HepG2 (cell line): Measurements from ENCODE around the gene TTBK1. TPM values are rescaled to one million over a fixed set of nuclear protein-coding genes. Genes with fewer than 3 reads are reported as not detected.

ENCODE experiments used
- PTBP1 ChIP-seq: fragments of 200-400 bp; formaldehyde crosslinking; IDR thresholded peaks from 2 replicates; pipeline ENCODE4 v1.6.1; 2018; ENCODE audit warnings: low read length, low read depth; ENCODE audit not compliant: poor library complexity, severe bottlenecking
- SAFB2 ChIP-seq: sonication (generic); formaldehyde crosslinking; IDR thresholded peaks from 2 replicates; pipeline ENCODE4 v1.5.1; 2020; ENCODE audit warnings: missing genetic modification reagents, low read depth, mild to moderate bottlenecking, borderline replicate concordance
- ZNF549 ChIP-seq: sonication (generic); formaldehyde crosslinking; IDR thresholded peaks from 2 replicates; pipeline ENCODE4 v1.5.0; 2020; ENCODE audit warnings: missing genetic modification reagents
- polyA plus RNA-seq, 8 experiments: library from polyadenylated mRNA; depleted of rRNA in 3 of 8; stranded (reverse) in 7 of 8; unstranded in 1 of 8; fragments of >200 nt; fragmentation: Illumina TruSeq in 4 of 8; extraction: Trizol in 4 of 8; gene quantifications; 2 replicates each; pipeline versions ENCODE4 v1.2.1 to v1.2.3, GENCODE V29; 2011 to 2016; ENCODE audit warnings: low read depth in 4 of 8, missing spikeins in 1 of 8, mixed read lengths in 1 of 8; ENCODE audit not compliant: insufficient read depth in 1 of 8
- total RNA-seq, 5 experiments: library from RNA; depleted of rRNA; stranded (reverse); fragments of >200 nt; fragmentation: Illumina TruSeq; extraction: Trizol; gene quantifications; 2 replicates each; pipeline ENCODE4 v1.2.3, GENCODE V29; 2016; ENCODE audit warnings: low read depth in 1 of 5
- TF ChIP-seq, protein P1 (sequence below): sonication (generic); formaldehyde crosslinking; IDR thresholded peaks from 2 replicates; pipeline ENCODE4 v1.4.0; 2020; ENCODE audit warnings: mild to moderate bottlenecking, missing genetic modification reagents
- TF ChIP-seq, protein P2 (sequence below): conservative IDR thresholded peaks from 2 replicates; pipeline ENCODE4 v1.6.1; 2018; ENCODE audit warnings: missing genetic modification reagents
- TF ChIP-seq, protein P3 (sequence below): sonication (generic); formaldehyde crosslinking; IDR thresholded peaks from 2 replicates; pipeline ENCODE4 v1.4.0; 2020; ENCODE audit warnings: missing genetic modification reagents
- TF ChIP-seq, protein P4 (sequence below): sonication (generic); formaldehyde crosslinking; IDR thresholded peaks from 2 replicates; pipeline ENCODE4 v1.8.0; 2022; ENCODE audit warnings: mild to moderate bottlenecking, missing genetic modification reagents, moderate library complexity
- TF ChIP-seq, protein P5 (sequence below): fragments of 450-650 bp; IDR thresholded peaks from 2 replicates; pipeline ENCODE4 v1.6.1; 2017
- TF ChIP-seq, protein P6 (sequence below): sonication (generic); formaldehyde crosslinking; conservative IDR thresholded peaks from 2 replicates; pipeline ENCODE4 v1.4.0; 2020; ENCODE audit warnings: missing genetic modification reagents
- TF ChIP-seq, protein P7 (sequence below), 2 experiments: fragments of 450-650 bp in 1 of 2; sonication (generic) in 1 of 2; formaldehyde crosslinking in 1 of 2; IDR thresholded peaks; 2 replicates each; pipeline versions ENCODE4 v1.6.1 to v1.8.0; 2016 to 2022; ENCODE audit warnings: antibody characterized with exemption in 1 of 2, mild to moderate bottlenecking in 1 of 2, missing genetic modification reagents in 1 of 2

TTBK1 gene
- total and polyA plus RNA-seq, 2 of the 13 experiments (the other 11 are each of a cell fraction or from before 2014, with no cell fraction given) = 0.24 to 0.33 TPM

DNA sequence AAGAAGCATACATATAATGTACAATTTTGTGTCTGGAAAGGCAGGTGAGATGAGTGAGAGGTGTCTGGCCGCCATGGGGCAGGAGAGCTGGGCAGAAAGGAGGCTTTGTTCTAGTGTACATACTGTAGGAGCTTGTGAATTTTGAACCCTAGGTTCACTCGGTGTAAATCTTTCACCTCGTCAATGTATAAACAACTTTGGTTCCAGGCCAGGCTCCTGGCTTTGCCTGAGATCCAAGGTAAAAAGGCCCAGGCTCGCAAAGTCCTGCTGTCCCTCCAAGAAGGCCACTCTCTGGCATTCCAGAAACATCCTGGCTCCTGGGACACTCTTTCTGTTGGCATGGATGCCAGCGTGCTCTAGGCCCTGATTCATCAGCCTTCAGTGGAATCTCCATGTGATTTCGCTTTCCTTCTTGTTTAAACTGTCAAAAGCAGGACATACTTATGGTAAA, 47.6 kb downstream of the TTBK1 start (continued):
- TF ChIP-seq ZNF549 (CRISPR knock-in tag) (no peak), PTBP1 (no peak), SAFB2 (no peak)
- TF ChIP-seq, protein P1, sequence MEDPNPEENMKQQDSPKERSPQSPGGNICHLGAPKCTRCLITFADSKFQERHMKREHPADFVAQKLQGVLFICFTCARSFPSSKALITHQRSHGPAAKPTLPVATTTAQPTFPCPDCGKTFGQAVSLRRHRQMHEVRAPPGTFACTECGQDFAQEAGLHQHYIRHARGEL (CRISPR knock-in tag) = no peak
- TF ChIP-seq, protein P2, sequence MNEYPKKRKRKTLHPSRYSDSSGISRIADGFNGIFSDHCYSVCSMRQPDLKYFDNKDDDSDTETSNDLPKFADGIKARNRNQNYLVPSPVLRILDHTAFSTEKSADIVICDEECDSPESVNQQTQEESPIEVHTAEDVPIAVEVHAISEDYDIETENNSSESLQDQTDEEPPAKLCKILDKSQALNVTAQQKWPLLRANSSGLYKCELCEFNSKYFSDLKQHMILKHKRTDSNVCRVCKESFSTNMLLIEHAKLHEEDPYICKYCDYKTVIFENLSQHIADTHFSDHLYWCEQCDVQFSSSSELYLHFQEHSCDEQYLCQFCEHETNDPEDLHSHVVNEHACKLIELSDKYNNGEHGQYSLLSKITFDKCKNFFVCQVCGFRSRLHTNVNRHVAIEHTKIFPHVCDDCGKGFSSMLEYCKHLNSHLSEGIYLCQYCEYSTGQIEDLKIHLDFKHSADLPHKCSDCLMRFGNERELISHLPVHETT = no peak
- TF ChIP-seq, protein P3, sequence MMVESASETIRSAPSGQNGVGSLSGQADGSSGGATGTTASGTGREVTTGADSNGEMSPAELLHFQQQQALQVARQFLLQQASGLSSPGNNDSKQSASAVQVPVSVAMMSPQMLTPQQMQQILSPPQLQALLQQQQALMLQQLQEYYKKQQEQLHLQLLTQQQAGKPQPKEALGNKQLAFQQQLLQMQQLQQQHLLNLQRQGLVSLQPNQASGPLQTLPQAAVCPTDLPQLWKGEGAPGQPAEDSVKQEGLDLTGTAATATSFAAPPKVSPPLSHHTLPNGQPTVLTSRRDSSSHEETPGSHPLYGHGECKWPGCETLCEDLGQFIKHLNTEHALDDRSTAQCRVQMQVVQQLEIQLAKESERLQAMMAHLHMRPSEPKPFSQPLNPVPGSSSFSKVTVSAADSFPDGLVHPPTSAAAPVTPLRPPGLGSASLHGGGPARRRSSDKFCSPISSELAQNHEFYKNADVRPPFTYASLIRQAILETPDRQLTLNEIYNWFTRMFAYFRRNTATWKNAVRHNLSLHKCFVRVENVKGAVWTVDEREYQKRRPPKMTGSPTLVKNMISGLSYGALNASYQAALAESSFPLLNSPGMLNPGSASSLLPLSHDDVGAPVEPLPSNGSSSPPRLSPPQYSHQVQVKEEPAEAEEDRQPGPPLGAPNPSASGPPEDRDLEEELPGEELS (CRISPR knock-in tag) = peak; percentile 91
- TF ChIP-seq, protein P4, sequence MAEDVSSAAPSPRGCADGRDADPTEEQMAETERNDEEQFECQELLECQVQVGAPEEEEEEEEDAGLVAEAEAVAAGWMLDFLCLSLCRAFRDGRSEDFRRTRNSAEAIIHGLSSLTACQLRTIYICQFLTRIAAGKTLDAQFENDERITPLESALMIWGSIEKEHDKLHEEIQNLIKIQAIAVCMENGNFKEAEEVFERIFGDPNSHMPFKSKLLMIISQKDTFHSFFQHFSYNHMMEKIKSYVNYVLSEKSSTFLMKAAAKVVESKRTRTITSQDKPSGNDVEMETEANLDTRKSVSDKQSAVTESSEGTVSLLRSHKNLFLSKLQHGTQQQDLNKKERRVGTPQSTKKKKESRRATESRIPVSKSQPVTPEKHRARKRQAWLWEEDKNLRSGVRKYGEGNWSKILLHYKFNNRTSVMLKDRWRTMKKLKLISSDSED = no peak
- TF ChIP-seq, protein P5, sequence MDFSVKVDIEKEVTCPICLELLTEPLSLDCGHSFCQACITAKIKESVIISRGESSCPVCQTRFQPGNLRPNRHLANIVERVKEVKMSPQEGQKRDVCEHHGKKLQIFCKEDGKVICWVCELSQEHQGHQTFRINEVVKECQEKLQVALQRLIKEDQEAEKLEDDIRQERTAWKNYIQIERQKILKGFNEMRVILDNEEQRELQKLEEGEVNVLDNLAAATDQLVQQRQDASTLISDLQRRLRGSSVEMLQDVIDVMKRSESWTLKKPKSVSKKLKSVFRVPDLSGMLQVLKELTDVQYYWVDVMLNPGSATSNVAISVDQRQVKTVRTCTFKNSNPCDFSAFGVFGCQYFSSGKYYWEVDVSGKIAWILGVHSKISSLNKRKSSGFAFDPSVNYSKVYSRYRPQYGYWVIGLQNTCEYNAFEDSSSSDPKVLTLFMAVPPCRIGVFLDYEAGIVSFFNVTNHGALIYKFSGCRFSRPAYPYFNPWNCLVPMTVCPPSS = no peak
- TF ChIP-seq, protein P6, sequence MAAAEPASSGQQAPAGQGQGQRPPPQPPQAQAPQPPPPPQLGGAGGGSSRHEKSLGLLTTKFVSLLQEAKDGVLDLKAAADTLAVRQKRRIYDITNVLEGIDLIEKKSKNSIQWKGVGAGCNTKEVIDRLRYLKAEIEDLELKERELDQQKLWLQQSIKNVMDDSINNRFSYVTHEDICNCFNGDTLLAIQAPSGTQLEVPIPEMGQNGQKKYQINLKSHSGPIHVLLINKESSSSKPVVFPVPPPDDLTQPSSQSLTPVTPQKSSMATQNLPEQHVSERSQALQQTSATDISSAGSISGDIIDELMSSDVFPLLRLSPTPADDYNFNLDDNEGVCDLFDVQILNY (CRISPR knock-in tag) = no peak
- TF ChIP-seq, protein P7, sequence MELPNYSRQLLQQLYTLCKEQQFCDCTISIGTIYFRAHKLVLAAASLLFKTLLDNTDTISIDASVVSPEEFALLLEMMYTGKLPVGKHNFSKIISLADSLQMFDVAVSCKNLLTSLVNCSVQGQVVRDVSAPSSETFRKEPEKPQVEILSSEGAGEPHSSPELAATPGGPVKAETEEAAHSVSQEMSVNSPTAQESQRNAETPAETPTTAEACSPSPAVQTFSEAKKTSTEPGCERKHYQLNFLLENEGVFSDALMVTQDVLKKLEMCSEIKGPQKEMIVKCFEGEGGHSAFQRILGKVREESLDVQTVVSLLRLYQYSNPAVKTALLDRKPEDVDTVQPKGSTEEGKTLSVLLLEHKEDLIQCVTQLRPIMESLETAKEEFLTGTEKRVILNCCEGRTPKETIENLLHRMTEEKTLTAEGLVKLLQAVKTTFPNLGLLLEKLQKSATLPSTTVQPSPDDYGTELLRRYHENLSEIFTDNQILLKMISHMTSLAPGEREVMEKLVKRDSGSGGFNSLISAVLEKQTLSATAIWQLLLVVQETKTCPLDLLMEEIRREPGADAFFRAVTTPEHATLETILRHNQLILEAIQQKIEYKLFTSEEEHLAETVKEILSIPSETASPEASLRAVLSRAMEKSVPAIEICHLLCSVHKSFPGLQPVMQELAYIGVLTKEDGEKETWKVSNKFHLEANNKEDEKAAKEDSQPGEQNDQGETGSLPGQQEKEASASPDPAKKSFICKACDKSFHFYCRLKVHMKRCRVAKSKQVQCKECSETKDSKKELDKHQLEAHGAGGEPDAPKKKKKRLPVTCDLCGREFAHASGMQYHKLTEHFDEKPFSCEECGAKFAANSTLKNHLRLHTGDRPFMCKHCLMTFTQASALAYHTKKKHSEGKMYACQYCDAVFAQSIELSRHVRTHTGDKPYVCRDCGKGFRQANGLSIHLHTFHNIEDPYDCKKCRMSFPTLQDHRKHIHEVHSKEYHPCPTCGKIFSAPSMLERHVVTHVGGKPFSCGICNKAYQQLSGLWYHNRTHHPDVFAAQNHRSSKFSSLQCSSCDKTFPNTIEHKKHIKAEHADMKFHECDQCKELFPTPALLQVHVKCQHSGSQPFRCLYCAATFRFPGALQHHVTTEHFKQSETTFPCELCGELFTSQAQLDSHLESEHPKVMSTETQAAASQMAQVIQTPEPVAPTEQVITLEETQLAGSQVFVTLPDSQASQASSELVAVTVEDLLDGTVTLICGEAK (IDR thresholded peaks at IDR 0.05) = no peak
- TF ChIP-seq, protein P7 (CRISPR knock-in tag; IDR thresholded peaks at IDR 0.05) = 0 out of 2 replicates have a peak, but pooled peaks have one; percentile 38
